NCI-H1694 (cell line): ENCODE results near the gene HORMAD2.
"Not testable (repeated sequence)": the region's sequence is repeated elsewhere in the genome, so short reads cannot be mapped to it uniquely, and the experiment has no call there.

Experiments used
- DNase-seq: peaks from one replicate; lab custom pipeline; 2025; lab: John Stamatoyannopoulos, UW

The HORMAD2 gene

GRCh38 chr22:30210235-30210909 is 130.1 kb downstream of the HORMAD2 start:
- DNase-seq, result no peak

GRCh38 chr22:30211124-30211820 is 131.0 kb downstream of the HORMAD2 start:
- DNase-seq, result no peak

- no peak for DNase-seq
Measured at GRCh38 chr22:30212363-30212995, 132.2 kb downstream of the HORMAD2 start.

- no peak for DNase-seq
Measured at GRCh38 chr22:30212996-30213441, 132.8 kb downstream of the HORMAD2 start.

DNA sequence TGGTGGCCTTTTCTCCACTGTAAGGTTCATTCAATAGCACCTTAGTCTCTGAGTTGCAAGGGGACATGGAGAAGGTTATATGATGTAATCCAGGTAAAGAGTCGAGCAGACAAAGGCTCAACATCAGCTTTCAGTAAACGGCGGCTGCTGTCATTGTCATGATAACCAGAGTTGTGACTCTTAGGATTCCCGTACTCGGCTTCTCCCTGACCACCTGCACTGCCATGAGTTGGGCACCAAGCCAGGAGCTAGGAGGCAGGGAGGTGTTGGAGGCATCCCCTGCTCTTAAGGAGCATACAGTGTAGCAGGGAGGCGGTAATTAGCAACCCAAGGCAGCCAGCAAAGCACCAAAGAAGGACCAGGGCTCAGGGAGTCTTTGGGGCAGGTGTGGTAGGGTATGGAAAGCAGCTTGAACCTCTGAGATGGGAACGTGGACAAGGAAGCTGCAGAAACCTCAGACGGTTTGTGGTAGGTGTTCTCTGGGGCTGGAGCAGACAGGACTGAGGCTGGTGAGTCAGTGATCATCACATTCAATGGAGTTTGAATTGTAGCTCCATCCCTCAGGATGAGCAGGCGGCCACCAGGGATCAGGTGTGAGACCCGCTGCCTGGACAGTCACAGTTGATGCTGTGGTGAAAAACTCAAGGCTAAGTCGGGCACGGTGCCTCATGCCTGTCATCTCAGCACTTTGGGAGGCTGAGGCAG is 134.6 kb downstream of the HORMAD2 start:
- no peak for DNase-seq

GRCh38 chr22:30216272-30216671 is 136.0 kb downstream of the HORMAD2 start:
- not testable (repeated sequence) for DNase-seq

DNA sequence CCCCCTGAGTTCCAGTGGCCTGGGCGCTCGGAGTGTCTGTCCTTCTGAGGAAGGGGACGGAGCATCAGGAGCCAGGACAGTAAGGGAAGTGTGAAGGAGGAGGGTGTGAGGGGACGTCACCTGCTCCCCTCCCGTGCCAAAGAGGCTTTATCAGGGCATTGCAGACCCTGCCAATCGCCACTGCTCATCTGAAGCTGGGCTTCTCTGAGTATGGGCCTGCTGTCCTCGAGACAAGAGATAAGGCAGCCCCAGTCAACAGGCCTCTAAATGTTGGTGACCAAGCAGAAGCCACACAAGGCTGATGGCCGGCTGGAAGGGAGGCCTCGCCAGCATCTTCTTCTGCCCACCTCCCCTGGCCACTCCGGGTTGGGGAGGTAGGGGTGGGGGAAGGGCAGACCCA is 136.4 kb downstream of the HORMAD2 start:
- DNase-seq, result no peak

DNA sequence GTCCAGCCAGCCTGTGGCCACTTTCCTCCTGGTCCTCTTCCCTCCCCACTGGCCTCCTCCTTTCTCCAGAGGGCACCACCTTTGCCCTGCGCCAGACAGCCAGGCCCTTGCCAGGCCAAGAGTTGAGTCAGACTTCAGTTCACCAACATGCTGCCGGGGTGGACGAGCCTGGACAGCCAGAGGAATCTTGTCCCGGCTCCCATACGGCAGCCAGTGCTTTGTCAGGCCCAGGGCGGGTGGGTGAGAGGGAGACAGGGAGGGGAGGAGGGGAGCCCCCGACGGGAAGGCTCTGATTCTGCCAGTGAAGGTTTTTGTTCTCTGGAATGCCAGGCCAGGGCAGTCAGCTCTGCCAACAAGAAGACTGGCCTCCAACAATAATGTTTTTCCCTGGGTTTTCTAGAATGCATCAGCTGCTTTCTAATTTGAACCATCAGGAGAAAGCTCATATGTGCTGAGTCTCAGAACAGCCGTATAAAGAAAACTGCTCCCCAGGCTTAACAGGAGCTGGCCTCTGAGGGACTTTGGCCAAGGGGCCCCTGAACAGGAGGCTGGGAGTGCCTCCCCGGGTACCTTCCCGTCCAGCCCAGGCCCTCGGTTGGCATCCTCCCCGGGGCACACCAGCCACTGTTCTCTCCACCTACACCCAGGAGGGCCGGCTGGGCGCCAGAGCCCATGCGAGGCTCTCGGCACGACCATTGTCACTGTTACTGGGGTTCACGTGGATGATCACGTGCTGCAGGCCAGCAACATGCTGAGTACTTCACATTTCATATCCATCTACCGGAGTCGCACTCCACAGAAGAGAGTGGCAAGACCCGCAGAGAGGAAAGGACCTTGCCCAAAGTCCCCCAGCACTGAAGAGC is 137.7 kb downstream of the HORMAD2 start:
- DNase-seq, result no peak

- no peak for DNase-seq
Measured at GRCh38 chr22:30219049-30219654, 138.9 kb downstream of the HORMAD2 start.

GRCh38 chr22:30219668-30220278 is 139.5 kb downstream of the HORMAD2 start:
- no peak for DNase-seq

DNA sequence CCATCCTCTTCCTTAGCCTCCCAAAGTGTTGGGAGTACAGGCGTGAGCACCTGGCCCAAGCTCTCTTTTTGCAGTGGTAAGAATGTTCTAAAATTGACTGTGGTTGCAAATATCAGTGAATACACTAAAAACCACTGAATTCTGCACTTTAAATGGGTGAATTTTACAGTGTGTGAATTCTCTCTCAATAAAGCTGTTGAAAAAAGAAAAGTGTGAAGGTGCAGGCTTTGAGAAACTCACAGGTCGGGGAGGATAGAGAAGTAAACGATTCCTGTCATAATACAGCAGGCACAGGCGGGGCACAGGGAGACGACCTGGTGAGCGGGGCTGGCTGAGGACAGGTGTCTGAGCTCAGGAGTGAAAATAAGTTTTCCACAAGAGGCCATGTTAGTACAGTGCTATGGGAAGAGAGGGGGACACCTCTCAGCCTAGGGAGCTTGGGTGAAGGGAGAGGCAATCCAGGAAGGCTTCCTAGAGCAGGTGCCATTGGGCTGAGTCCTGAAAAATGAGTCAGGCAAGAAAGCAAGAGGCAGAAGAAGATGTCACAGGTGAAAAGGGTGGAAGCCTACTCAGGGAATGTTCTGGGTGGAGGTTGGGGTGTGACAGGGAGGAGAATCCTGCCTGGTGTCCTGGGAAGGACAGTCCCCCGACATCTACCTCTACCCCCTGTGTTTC is 140.2 kb downstream of the HORMAD2 start:
- no peak for DNase-seq

DNA sequence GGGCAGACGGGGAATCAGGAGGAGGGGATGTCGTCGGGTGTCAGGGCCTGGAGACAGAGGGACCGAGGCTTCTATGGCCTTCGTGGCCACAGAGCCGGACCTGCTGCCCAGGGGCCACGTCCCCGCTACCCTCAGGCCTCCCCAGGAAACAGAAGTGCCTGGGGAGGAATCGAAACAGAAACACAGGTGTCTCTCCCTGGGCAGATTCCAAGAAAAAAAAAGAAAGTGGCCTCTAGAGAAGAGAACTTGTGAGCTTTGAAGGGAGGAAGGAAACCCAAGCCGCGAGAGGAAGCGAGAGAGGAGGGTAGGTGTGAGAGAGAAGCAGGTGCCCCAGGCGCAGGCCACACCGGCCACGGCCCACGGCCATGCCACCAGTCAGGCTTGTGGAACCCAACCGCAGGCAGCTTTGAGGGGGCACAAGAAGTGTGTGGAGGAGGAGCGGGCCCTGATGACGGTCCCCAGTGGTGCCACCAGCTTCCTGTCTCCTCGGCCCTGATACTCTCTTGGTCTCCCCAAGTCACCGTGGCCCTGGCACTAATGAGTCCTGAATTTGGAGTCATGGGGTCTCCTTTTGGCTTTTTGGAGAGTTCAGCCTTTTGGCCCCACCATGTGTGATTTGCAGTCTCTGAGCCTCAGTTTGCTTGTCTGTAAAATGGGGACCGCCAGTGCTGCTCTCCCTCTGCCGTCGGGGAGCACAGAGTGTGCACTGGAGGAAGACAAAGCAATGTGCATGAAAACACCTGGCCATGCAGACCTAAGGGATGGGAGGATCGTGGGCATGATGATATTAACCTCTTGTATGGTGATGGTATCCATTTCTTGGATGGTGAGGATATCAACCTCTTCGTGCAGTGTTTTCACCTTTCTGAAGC is 141.1 kb downstream of the HORMAD2 start:
- DNase-seq, result no peak

- DNase-seq, result no peak
Measured at GRCh38 chr22:30222321-30222720, 142.1 kb downstream of the HORMAD2 start.

DNA sequence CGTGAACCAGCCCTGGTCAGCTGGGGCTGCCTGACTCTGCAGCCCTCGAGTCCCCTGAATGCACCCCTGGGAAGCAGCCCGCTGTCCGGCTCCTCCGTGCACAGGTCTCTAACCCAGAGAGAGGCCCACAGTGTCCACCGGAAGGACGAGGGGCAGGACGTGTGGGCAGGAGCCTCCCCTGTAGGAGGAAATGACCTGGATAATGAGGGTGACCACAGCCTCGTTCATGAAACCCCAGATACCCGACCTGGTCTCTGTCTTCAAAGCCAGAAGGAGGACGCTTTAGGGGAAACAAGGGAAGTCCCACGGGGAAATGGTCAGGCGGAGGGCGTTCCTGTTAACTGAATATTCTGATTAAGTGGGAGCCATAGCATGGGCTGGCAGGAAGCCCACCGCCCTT is 143.0 kb downstream of the HORMAD2 start:
- DNase-seq, result no peak

- no peak for DNase-seq
Measured at GRCh38 chr22:30224161-30224857, 144.0 kb downstream of the HORMAD2 start.

GRCh38 chr22:30225220-30225927 is 145.1 kb downstream of the HORMAD2 start:
- DNase-seq, result no peak

GRCh38 chr22:30226192-30226832 is 146.0 kb downstream of the HORMAD2 start:
- no peak for DNase-seq
